GM18951 (cell line): ENCODE results near the gene NEK9.

Source experiments
- POLR2A ChIP-seq: IDR thresholded peaks from 4 replicates; pipeline ENCODE4 v1.6.1; 2011; ENCODE audit warnings: mild to moderate bottlenecking; ENCODE audit not compliant: insufficient read length, insufficient read depth; ENCODE audit errors: extremely low read depth
- in situ Hi-C: fragments of 300-500 bp; cut with MboI; formaldehyde crosslinking; loops from one replicate; pipeline ENCODE4 v1.12.0; 2022; ENCODE audit warnings: low sequenced_read_pairs, mixed read lengths, inconsistent platforms; ENCODE audit not compliant: unreplicated experiment

Gene NEK9

DNA sequence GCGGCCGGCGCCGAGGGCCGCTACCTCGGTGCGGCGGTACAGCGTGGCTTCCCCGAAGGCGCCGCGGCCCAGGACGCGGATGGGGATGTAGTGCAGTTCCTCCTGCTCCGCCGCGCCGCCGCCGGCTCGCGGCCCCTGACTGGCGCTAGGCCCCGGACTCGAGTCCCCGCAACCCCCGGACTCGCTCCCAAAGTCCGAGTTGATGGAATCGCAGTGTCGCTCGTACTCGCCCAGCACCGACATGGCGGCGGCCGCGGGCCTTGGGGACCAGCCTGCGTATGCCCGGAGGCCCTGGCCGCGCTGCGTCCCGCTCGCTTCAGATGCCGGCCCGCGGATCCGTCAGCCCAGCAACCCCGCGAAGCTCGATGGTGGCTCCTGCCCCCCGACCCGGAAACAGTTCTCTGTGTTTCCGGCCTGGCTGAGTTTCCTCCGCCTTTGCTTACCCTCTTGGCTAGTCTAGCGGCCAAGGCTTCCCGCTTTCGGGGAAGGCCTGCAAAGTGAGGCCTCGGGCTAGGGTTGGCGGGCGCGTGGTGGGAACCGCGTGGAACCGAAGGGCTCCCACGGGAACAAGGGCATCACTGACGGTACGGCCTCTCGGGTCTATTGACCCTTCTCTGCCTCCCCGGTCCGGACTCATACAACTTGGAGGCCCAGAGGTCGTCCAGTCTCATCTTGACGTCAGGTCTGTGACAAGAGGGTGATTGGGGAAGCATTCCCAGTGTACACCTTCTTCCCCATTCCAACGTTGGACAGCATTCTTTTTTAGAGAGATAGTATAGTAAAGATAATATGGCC, at the start of gene NEK9:
Gene NEK9 (minus strand): TSS at position 370 of the 795 bp plus-strand sequence. CDS start 127 bp downstream, at position 243.
- in situ Hi-C loops, result loop anchor here (5.0 to 25.0 kb wide), 3 partner anchors 170 to 535 kb away; partner anchors contain the start of genes ERG28 and TTLL5
- TF ChIP-seq POLR2A, result peak; percentile 97

GRCh38 chr14:75176142-75176820, 49.4 kb upstream of the NEK9 start, which contains the start of gene TMED10:
TMED10 (minus strand) TSS chr14:75176612; CDS start chr14:75176579, 33 bp downstream.
- in situ Hi-C loops, result no loop called here
- TF ChIP-seq POLR2A, result peak; percentile 66

DNA sequence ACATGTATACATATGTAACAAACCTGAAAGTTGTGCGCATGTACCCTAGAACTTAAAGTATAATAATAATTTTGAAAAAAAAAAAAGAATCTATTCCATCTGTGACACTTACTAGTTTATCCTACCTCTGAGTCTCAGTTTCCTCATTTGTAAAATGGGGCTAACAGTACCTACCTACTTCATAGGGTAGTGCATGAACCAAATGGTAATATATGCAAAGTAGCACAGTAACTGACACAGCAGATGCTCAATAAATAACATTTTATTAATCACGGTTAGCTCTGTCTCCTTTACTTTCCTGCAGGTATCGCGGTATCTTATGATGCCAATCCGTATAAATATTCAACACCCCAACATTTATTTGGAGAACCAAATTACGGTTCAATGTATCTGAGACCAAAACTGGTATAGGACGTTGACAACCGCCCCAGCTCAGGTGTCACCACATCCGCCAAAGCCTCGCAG, 48.9 kb upstream of the NEK9 start:
- in situ Hi-C loops, result no loop called here
- TF ChIP-seq POLR2A, result no peak

GRCh38 chr14:75174066-75174465, 47.2 kb upstream of the NEK9 start:
- TF ChIP-seq POLR2A, result no peak
- in situ Hi-C loops, result no loop called here

GRCh38 chr14:75170772-75171171, 43.9 kb upstream of the NEK9 start:
- in situ Hi-C loops, result no loop called here

GRCh38 chr14:75168586-75169335, 41.9 kb upstream of the NEK9 start:
- in situ Hi-C loops, result no loop called here
- no peak for TF ChIP-seq POLR2A

More at GRCh38 chr14:75170772-75171171, 43.9 kb upstream of the NEK9 start:
- TF ChIP-seq POLR2A, result no peak

- in situ Hi-C loops, result no loop called here
- no peak for TF ChIP-seq POLR2A
These were observed 40.5 kb upstream of the NEK9 start for GRCh38 chr14:75167325-75167724.

DNA sequence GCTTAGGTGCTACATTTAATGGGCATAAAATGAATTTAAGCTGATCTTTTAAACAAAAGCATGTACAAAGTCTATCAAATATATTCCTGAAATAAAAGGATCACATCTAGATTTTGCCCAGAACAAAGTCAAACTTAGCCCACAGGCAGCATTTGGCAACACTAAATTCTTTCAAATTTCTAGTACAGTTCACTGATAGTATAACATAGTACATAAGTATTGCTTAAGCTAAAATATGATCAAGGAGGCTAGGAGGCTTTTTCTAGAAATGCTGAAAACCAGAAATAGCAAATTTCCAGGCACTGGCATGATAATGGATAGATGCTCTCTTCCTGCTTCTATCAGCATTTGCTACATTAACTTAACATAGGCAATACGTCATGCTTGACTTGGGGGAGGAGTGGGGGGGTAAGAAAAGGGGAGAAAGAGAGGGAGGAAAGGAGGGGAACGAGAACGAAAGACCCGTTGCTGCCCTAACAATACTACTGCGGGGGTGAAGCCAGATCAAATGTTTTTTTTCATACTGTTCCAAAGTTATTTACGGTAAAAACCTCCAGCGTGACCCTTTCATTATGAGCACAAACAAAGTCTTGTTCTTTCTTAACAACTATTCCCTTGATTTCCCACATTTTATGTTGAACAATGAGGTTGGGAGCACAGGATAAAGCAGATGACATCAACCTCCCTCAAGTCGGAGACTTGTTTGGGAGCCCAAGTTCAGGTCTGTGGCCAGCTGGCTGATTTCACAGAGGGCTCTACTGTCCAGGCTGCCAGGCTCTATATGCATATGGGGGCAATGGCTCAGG, 38.9 kb upstream of the NEK9 start:
- in situ Hi-C loops, result no loop called here
- no peak for TF ChIP-seq POLR2A

DNA sequence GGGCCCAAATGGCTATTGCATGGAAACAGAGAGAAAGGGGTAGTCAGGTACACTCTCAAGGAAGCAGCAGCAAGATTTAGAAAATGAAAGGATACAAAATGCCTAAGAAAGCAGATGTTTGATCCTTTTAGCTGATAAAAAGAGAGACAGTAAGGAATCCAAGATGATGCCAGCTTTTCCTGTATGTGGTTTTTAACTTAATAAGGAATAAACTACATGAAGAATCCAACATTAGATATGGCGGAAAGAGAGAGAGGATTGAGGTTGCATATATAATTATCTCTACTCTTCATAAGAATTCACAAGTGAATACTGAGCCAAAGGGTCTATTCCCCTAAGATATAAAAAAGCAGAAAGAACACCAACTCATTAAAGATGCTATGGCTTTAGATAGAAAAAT, 38.0 kb upstream of the NEK9 start:
- in situ Hi-C loops, result no loop called here
- TF ChIP-seq POLR2A, result no peak

DNA sequence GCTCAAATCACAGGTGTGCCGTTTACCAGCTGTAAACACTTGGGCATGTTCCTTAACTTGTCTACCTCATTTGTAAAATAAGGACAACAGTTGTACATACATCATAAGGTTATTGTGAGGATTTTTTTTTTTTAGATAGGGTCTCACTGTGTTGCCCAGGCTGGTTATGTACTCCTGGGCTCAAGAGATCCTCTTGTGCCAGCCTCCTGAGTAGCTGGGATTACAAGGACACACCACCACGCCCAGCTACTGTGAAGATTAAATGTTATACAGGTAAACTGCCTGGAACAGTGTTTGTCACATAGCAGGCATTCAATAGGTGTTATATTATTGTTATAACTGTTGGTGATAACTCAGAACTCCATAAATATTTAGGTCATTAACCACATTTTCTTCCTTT, 36.8 kb upstream of the NEK9 start:
- TF ChIP-seq POLR2A, result no peak
- in situ Hi-C loops, result no loop called here

GRCh38 chr14:75162631-75163030, 35.8 kb upstream of the NEK9 start:
- no peak for TF ChIP-seq POLR2A
- in situ Hi-C loops, result no loop called here

DNA sequence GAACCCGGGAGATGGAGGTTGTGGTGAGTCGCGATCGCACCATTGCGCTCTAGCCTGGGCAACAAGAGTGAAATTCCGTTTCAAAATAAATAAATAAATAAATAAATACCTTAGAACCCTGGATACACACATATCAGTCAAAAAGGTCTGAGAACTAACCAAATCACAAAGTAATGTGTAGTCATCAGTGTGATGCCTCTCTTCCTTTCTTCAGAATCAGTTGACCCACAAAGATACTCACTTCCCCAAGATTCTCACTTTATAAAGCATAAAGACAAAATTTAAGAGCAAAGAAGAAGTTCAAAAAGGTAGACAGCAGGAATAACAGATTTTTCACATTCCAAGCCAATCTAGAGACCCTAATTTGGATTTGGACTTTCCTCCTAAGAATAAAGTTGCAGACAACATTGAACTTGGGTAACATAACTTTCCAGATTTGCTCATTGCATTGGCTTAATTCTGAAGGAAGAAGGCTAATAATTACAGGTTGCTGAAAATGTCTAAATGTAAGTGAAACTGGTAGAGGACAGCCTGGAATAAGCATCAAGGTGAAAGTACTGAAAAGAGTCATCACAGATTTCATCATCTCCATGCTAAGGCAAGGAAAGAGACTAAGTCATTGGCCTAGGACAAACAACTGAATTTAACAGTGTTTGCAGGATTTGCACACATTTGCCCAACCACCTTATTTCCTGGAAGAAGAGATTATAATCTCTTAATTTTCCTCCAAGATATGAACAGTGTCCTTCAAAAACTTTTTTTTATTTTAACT, 32.2 kb upstream of the NEK9 start:
- TF ChIP-seq POLR2A, result no peak
- in situ Hi-C loops, result no loop called here

DNA sequence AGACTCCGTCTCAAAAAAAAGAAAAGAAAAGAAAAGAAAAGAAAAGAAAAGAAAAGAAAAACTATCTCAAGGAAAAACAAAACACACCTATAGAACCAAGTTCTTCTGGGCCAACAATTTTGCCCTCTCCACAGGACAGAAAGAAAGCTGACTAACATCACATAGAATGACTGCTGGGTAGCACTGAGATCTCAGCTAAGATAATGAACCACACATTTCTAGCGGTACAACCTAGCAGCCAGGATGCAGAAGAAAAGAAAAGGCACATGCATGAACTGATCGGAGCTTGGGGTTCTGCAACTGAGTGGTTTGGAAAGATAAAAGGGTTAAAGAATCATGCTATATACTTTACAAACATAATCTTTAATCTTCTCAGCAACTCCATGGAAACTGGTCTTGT, 30.1 kb upstream of the NEK9 start:
- in situ Hi-C loops, result no loop called here
- no peak for TF ChIP-seq POLR2A
